Effector memory CD8-positive, alpha-beta T cell (primary cell): ENCODE measurements around the gene SPATS2L.

Experiments
- ATAC-seq: fragments of 150-1000 bp; cut with Tn5 transposase; replicated peaks from 2 replicates; pipeline ENCODE4 v1.10.0; 2021; ENCODE audit warnings: mild to moderate bottlenecking, moderate library complexity
- DNase-seq, 3 experiments: peaks; one replicate each; pipeline ENCODE4 v3.0.0; 2021
- H3K27ac Mint-ChIP-seq, 2 donors: one replicate each; pipeline ENCODE4 v1.8.0; 2022; ENCODE audit warnings: mild to moderate bottlenecking in 2 of 2, mixed read lengths in 2 of 2, moderate library complexity in 2 of 2
- H3K27me3 Mint-ChIP-seq, 2 donors: one replicate each; pipeline ENCODE4 v1.8.0; 2022; ENCODE audit warnings: mixed read lengths in 2 of 2
- H3K36me3 Mint-ChIP-seq: one replicate; pipeline ENCODE4 v1.8.0; 2022; ENCODE audit warnings: mild to moderate bottlenecking, moderate library complexity, mixed read lengths; ENCODE audit not compliant: insufficient read depth
- H3K4me1 Mint-ChIP-seq, 2 donors: one replicate each; pipeline ENCODE4 v1.8.0; 2022; ENCODE audit warnings: low read depth in 2 of 2, mixed read lengths in 2 of 2
- H3K4me3 Mint-ChIP-seq, 2 donors: one replicate each; pipeline ENCODE4 v1.8.0; 2022; ENCODE audit warnings: mild to moderate bottlenecking in 2 of 2, mixed read lengths in 2 of 2, moderate library complexity in 2 of 2
- H3K9me3 Mint-ChIP-seq, 2 donors: one replicate each; pipeline ENCODE4 v1.8.0; 2022; ENCODE audit warnings: mixed read lengths in 2 of 2

The SPATS2L gene

GRCh38 chr2:200383380-200384110, 77.1 kb downstream of the SPATS2L start:
- ATAC-seq, result peak; percentile 97
- peak overlapping the region; percentile 29 to 72 for H3K4me3 Mint-ChIP-seq
- peak overlapping the region; percentile 75 to 94 for H3K27ac Mint-ChIP-seq

DNA sequence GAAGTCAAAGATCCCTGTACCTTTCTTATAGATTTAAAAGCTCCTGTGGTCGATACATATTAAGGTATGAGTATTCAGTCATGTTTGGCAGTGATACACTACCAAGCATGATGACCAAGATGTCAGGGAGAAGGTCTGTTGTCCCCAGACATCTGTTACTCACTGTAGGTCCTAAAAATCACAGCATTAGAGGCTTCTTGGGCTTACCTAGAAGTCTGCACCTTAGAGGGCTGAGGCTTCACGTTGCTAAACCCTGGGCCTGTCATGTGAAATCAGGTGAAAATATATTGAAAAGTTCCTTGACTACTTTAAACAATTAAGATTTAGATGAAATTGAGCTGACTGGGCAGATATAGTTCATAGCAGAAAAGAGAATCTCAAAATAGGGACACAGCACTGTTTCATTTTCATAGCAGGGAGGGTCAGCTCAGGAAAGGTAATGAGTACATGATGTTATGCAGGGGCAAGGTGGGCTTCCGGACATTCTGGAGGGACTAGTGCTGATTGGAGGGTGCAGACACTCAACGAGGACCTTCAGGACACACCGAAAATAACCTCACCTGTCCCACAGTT, 78.7 kb downstream of the SPATS2L start:
- no peak for DNase-seq
- Mint-ChIP-seq H3K4me1 (peaks cover 1 to 7% of the 10 kb centered on the region in 2 donors), H3K36me3 (no peaks in the 10 kb centered on the region), H3K4me3 (no peak overlapping the region), H3K27ac (no peak overlapping the region), H3K27me3 (no peaks in the 10 kb centered on the region), H3K9me3 (no peaks in the 10 kb centered on the region)
- no peak for ATAC-seq

More at GRCh38 chr2:200383380-200384110, 77.1 kb downstream of the SPATS2L start:
- Mint-ChIP-seq H3K36me3 (no peaks in the 10 kb centered on the region), H3K4me1 (peaks cover 1 to 7% of the 10 kb centered on the region in 2 donors), H3K27me3 (no peaks in the 10 kb centered on the region), H3K9me3 (no peaks in the 10 kb centered on the region)
- DNase-seq, result no peak

DNA sequence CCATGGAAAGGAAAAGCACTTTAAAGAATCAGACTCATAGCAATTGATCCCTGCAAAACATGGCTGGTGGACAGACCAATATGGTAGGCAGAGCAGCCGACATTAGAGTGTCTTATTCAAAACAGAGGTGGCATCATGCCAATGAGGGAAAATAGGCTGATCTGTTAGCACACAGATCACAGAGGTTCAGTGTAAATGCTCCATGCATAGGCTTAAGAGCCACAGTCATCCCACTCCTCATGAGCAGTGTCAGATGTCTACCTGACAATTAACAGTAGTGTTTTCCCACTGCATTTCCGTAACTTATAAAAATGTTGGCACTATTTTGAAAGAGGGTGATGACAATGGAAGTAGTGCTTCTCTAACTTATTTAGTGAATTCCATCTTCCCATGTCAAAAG, 86.7 kb downstream of the SPATS2L start:
- DNase-seq, result no peak
- ATAC-seq, result no peak
- H3K4me1 Mint-ChIP-seq, result no peaks in the 10 kb centered on the region
- no peak overlapping the region for H3K27ac Mint-ChIP-seq
- no peaks in the 10 kb centered on the region for H3K36me3 Mint-ChIP-seq
- no peak overlapping the region for H3K4me3 Mint-ChIP-seq
- H3K9me3 Mint-ChIP-seq, result no peaks in the 10 kb centered on the region
- H3K27me3 Mint-ChIP-seq, result no peaks in the 10 kb centered on the region

- DNase-seq (no peak), ATAC-seq (no peak)
- Mint-ChIP-seq H3K36me3 (no peaks in the 10 kb centered on the region), H3K4me3 (no peak overlapping the region), H3K27me3 (no peaks in the 10 kb centered on the region), H3K9me3 (no peaks in the 10 kb centered on the region), H3K27ac (no peak overlapping the region), H3K4me1 (no peaks in the 10 kb centered on the region)
Measured at GRCh38 chr2:200394045-200394444, 87.6 kb downstream of the SPATS2L start.

- no peaks in the 10 kb centered on the region for H3K36me3 Mint-ChIP-seq
- no peaks in the 10 kb centered on the region for H3K4me1 Mint-ChIP-seq
- no peaks in the 10 kb centered on the region for H3K27me3 Mint-ChIP-seq
- no peak overlapping the region for H3K4me3 Mint-ChIP-seq
- ATAC-seq, result no peak
- no peak for DNase-seq
- H3K9me3 Mint-ChIP-seq, result no peaks in the 10 kb centered on the region
- H3K27ac Mint-ChIP-seq, result no peak overlapping the region
Measured at GRCh38 chr2:200396781-200397242, 90.3 kb downstream of the SPATS2L start.

DNA sequence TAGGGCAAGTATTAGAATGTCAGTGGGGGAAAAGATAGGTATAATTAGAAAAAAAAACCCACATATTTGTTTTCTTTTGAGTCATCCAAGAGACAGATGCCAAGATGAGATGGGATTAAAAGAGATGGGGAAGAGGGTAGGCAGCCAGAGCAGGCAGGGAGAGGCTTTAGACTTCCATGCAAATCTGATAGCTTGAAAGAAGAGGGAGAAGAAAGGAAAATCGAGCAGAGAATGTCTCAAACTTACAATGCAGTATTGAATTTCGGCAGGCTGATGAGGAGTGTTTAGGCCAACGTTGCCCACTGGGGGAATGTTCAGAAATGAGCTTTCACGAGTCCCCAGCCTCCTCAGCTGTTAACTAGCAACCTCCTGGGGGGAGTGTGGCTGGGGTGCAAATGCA, 91.3 kb downstream of the SPATS2L start:
- ATAC-seq, result no peak
- Mint-ChIP-seq H3K27ac (no peak overlapping the region), H3K27me3 (no peaks in the 10 kb centered on the region), H3K36me3 (no peaks in the 10 kb centered on the region), H3K9me3 (no peaks in the 10 kb centered on the region), H3K4me3 (no peak overlapping the region), H3K4me1 (no peaks in the 10 kb centered on the region)
- DNase-seq, result no peak

DNA sequence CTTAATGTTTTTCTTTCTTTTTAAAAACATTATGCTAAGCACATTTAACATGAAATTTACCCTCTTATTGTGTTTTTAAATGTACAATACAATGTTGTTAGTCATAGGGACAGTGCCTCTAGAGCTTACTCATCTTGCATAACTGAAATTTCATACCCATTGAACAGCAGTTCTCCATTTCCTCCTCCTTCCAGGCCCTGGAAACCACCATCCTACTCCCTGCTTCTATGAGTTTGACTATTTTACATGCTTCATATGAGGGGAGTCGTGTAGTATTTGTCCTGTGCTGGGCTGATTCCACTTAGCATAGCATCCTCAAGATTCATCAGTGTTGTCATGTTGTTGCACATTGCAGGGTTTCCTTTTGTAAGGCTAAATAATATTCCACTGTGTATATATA, 92.6 kb downstream of the SPATS2L start:
- Mint-ChIP-seq H3K27me3 (no peaks in the 10 kb centered on the region), H3K4me3 (no peak overlapping the region), H3K36me3 (no peaks in the 10 kb centered on the region), H3K4me1 (no peaks in the 10 kb centered on the region), H3K9me3 (no peaks in the 10 kb centered on the region), H3K27ac (no peak overlapping the region)
- ATAC-seq (no peak), DNase-seq (no peak)

GRCh38 chr2:200399636-200400035, 93.1 kb downstream of the SPATS2L start:
- DNase-seq (no peak), ATAC-seq (no peak)
- no peak overlapping the region for H3K4me3 Mint-ChIP-seq
- H3K4me1 Mint-ChIP-seq, result no peaks in the 10 kb centered on the region
- H3K9me3 Mint-ChIP-seq, result no peaks in the 10 kb centered on the region
- no peaks in the 10 kb centered on the region for H3K36me3 Mint-ChIP-seq
- H3K27ac Mint-ChIP-seq, result no peak overlapping the region
- no peaks in the 10 kb centered on the region for H3K27me3 Mint-ChIP-seq

DNA sequence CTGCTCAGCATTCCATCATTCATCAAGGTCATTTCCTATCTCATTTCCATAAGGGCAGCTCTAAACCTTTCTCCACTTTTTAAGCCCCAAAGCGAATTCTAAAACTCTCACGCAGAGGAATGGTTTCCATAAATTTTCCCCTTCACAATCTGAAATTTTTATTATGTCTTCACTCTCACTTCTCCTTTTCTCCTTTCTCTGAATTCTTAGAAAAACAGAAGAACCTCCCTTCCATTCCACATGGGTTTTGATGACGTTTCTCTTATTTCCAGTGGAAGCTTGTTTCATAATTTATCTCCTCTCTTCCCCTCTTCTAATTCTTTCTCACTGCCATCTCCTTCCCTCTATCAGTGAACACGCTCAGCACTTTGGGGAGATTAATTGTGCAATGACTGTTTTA, 97.3 kb downstream of the SPATS2L start:
- DNase-seq, result no peak
- H3K27me3 Mint-ChIP-seq, result no peaks in the 10 kb centered on the region
- H3K27ac Mint-ChIP-seq, result no peak overlapping the region

GRCh38 chr2:200404615-200405014, 98.1 kb downstream of the SPATS2L start:
- no peak for ATAC-seq
- DNase-seq, result no peak
- H3K27ac Mint-ChIP-seq, result no peak overlapping the region
- H3K4me3 Mint-ChIP-seq, result no peak overlapping the region
- no peaks in the 10 kb centered on the region for H3K36me3 Mint-ChIP-seq
- peaks cover 11 to 18% of the 10 kb centered on the region in 2 donors for H3K4me1 Mint-ChIP-seq
- H3K9me3 Mint-ChIP-seq, result no peaks in the 10 kb centered on the region
- no peaks in the 10 kb centered on the region for H3K27me3 Mint-ChIP-seq

More for the DNA sequence above, 97.3 kb downstream of the SPATS2L start:
- Mint-ChIP-seq H3K4me3 (no peak overlapping the region), H3K36me3 (no peaks in the 10 kb centered on the region), H3K9me3 (no peaks in the 10 kb centered on the region), H3K4me1 (peaks cover 11 to 18% of the 10 kb centered on the region in 2 donors)
- ATAC-seq, result no peak

DNA sequence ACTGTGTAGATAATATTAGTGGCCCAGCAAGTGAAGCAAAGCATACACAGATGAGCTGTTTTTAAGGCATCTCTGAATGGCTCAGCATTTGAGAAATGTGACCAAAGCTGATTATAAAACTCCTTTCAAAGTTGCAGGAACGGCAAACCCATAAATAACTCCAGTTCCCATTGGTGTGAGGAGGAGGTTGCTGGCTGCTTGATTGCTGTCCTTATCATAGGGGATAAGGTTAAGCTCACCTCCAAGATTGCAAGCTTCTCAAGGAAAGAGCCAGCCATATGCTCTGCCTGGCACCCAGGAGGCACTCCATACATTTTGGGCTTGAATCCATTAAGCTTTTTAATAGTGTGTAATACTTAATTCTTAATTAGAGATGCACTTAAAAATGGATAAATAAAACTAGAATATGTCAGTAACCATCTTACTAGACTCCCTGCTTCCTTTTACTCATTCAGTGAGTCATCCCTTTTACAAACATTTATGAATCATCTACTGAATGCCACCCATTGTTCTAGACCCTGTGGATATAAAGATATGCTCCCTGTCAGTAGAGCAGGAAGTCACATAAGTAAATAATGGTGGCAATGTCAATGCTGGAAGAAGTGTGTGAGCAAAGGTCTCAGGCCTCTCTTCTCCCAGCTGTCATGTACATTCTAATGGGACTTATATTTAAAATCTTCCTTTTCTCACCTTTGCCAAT, 99.3 kb downstream of the SPATS2L start:
- peaks cover 11 to 18% of the 10 kb centered on the region in 2 donors for H3K4me1 Mint-ChIP-seq
- peak overlapping the region in 1 of 2 donors; percentile 66 for H3K27ac Mint-ChIP-seq
- H3K9me3 Mint-ChIP-seq, result no peaks in the 10 kb centered on the region
- DNase-seq, result no peak
- no peak for ATAC-seq
- no peak overlapping the region for H3K4me3 Mint-ChIP-seq
- H3K36me3 Mint-ChIP-seq, result no peaks in the 10 kb centered on the region
- no peaks in the 10 kb centered on the region for H3K27me3 Mint-ChIP-seq

DNA sequence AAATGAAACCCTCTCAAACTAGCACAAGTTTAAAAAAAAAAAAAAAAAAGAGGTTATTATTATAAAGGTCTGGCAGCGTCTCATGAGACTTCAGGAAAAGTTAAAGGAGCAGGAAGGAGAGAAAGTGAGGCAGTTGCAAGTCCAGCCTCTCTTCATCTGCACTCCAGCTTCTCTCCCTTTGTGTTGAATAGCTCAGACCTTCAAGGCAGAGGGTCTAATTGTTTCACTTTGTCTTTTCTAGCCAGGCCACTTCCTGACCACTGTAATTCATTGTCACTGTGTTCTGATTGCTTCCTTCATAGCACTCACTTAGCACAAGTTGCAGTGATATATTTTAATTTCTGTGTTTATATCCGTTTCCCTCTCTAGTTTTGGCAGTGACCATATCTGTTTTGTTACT, 99.9 kb downstream of the SPATS2L start:
- Mint-ChIP-seq H3K4me1 (peaks cover 11 to 18% of the 10 kb centered on the region in 2 donors), H3K9me3 (no peaks in the 10 kb centered on the region), H3K27me3 (no peaks in the 10 kb centered on the region), H3K36me3 (no peaks in the 10 kb centered on the region), H3K27ac (peak overlapping the region in 1 of 2 donors; percentile 66), H3K4me3 (peak overlapping the region in 1 of 2 donors; percentile 11)
- ATAC-seq (no peak), DNase-seq (no peak)

GRCh38 chr2:200408428-200409316, 102.2 kb downstream of the SPATS2L start:
- H3K27me3 Mint-ChIP-seq, result no peaks in the 10 kb centered on the region
- H3K36me3 Mint-ChIP-seq, result no peaks in the 10 kb centered on the region
- ATAC-seq (no peak), DNase-seq (no peak)
- H3K4me1 Mint-ChIP-seq, result peaks cover 11 to 18% of the 10 kb centered on the region in 2 donors
- H3K27ac Mint-ChIP-seq, result peak overlapping the region; percentile 47 to 80
- H3K9me3 Mint-ChIP-seq, result no peaks in the 10 kb centered on the region
- H3K4me3 Mint-ChIP-seq, result no peak overlapping the region
